Testis (tissue), 2 donors: Measurements from ENCODE around the gene CDKN3.
"Not testable (repeated sequence)": the region's sequence is repeated elsewhere in the genome, so short reads cannot be mapped to it uniquely, and the experiment has no call there.

Source experiments
- CTCF ChIP-seq, 3 experiments: fragments of 450-650 bp in 2 of 3; fragments of 200-600 bp in 1 of 3; sonication (generic) in 1 of 3; IDR thresholded peaks; one replicate each; pipeline ENCODE4 v1.5.1; 2016 to 2019; ENCODE audit warnings: antibody characterized with exemption in 3 of 3, mild to moderate bottlenecking in 2 of 3, moderate library complexity in 1 of 3
- POLR2A ChIP-seq: fragments of 450-650 bp; IDR thresholded peaks from one replicate; pipeline ENCODE4 v1.6.1; 2017; ENCODE audit warnings: antibody characterized with exemption, mild to moderate bottlenecking, moderate library complexity

GRCh38 chr14:54442961-54443360, 46.2 kb downstream of the CDKN3 start:
- not testable (repeated sequence) for TF ChIP-seq CTCF (IDR thresholded peaks at IDR 0.05); POLR2A
